NCI-H510A treated with DMSO at 0.1 percent for 48 hours (cell line): ENCODE data around the gene RPS15A.
"Not testable (repeated sequence)": the region's sequence is repeated elsewhere in the genome, so short reads cannot be mapped to it uniquely, and the experiment has no call there.

Source experiments
- DNase-seq: peaks from one replicate; lab custom pipeline; 2025; lab: John Stamatoyannopoulos, UW

The RPS15A gene

GRCh38 chr16:18797746-18798145, 7.6 kb upstream of the RPS15A start:
- DNase-seq: no peak

GRCh38 chr16:18796377-18796776, 6.2 kb upstream of the RPS15A start:
- no peak for DNase-seq

GRCh38 chr16:18792836-18793433, 2.8 kb upstream of the RPS15A start:
- DNase-seq: no peak

- DNase-seq: no peak
Observed at GRCh38 chr16:18789515-18789849, 652 bp downstream of the RPS15A start.

- no peak for DNase-seq
Observed at GRCh38 chr16:18788828-18789514, 1.2 kb downstream of the RPS15A start.

- DNase-seq: no peak
Observed at GRCh38 chr16:18784917-18785623, 5.1 kb downstream of the RPS15A start.

- DNase-seq: no peak
Observed at GRCh38 chr16:18783430-18784341, 6.4 kb downstream of the RPS15A start.

GRCh38 chr16:18782697-18783429, 7.3 kb downstream of the RPS15A start:
- DNase-seq: no peak

GRCh38 chr16:18781232-18781631, 8.9 kb downstream of the RPS15A start:
- not testable (repeated sequence) for DNase-seq

GRCh38 chr16:18780460-18781026, 9.6 kb downstream of the RPS15A start:
- not testable (repeated sequence) for DNase-seq

- not testable (repeated sequence) for DNase-seq
Observed at GRCh38 chr16:18777664-18778063, 12.5 kb downstream of the RPS15A start.

- not testable (repeated sequence) for DNase-seq
Observed at GRCh38 chr16:18776334-18776733, 13.8 kb downstream of the RPS15A start.

GRCh38 chr16:18774651-18775050, 15.5 kb downstream of the RPS15A start:
- DNase-seq: not testable (repeated sequence)

GRCh38 chr16:18772171-18772570, 18.0 kb downstream of the RPS15A start:
- DNase-seq: not testable (repeated sequence)

- DNase-seq: not testable (repeated sequence)
Observed at GRCh38 chr16:18770336-18770962, 19.7 kb downstream of the RPS15A start.

- not testable (repeated sequence) for DNase-seq
Observed at GRCh38 chr16:18767217-18767616, 22.9 kb downstream of the RPS15A start.

- not testable (repeated sequence) for DNase-seq
Observed at GRCh38 chr16:18762713-18763112, 27.4 kb downstream of the RPS15A start.

GRCh38 chr16:18759598-18760520, 30.3 kb downstream of the RPS15A start:
- DNase-seq: peak; percentile 62

- DNase-seq: not testable (repeated sequence)
Observed at GRCh38 chr16:18757960-18758660, 32.0 kb downstream of the RPS15A start.
